Ovary (tissue), 9 donors: ENCODE data around the gene CSRP1. TPM values are rescaled to one million over a fixed set of nuclear protein-coding genes. Genes with fewer than 3 reads are reported as not detected.
"Not testable (repeated sequence)": the region's sequence is repeated elsewhere in the genome, so short reads cannot be mapped to it uniquely, and the experiment has no call there.

Experiments
- DNase-seq, 5 donors: peaks; one replicate each; pipeline ENCODE4 v3.0.0-alpha.2; 2019 to 2020
- H3K27ac ChIP-seq, 2 donors: fragments of 200-600 bp; one replicate each; pipeline versions ENCODE4 v1.5.1 to v1.8.0; 2019 to 2022
- H3K27me3 ChIP-seq: fragments of 200-600 bp; one replicate; pipeline ENCODE4 v1.8.0; 2022
- H3K36me3 ChIP-seq: fragments of 200-600 bp; sonication (generic); one replicate; pipeline ENCODE4 v1.5.1; 2019
- H3K4me1 ChIP-seq: one replicate; pipeline ENCODE4 v1.8.1; 2013; ENCODE audit warnings: mild to moderate bottlenecking, moderate library complexity; ENCODE audit not compliant: insufficient read depth
- H3K4me3 ChIP-seq: fragments of 200-600 bp; sonication (generic); one replicate; pipeline ENCODE4 v1.5.1; 2017
- H3K9me3 ChIP-seq, 2 donors: fragments of 200-600 bp in 1 of 2; sonication (generic) in 1 of 2; one replicate each; pipeline versions ENCODE4 v1.5.1 to v1.8.1; 2013 to 2019; ENCODE audit warnings: mild to moderate bottlenecking in 1 of 2, moderate library complexity in 1 of 2
- CTCF ChIP-seq, 3 donors: fragments of 450-650 bp in 2 of 3; fragments of 200-600 bp in 1 of 3; IDR thresholded peaks; one replicate each; pipeline versions ENCODE4 v1.5.1 to v1.8.0; 2016 to 2022; ENCODE audit warnings: antibody characterized with exemption in 3 of 3, mild to moderate bottlenecking in 1 of 3
- EP300 ChIP-seq: sonication (generic); formaldehyde crosslinking; IDR thresholded peaks from one replicate; pipeline ENCODE4 v1.6.1; 2017; ENCODE audit warnings: antibody characterized with exemption
- POLR2A ChIP-seq: fragments of 450-650 bp; IDR thresholded peaks from one replicate; pipeline ENCODE4 v1.6.1; 2017; ENCODE audit warnings: antibody characterized with exemption, mild to moderate bottlenecking, moderate library complexity
- whole genome bisulfite sequencing, 3 donors: extraction: QIAGEN DNeasy Blood & Tissue Kit in 1 of 3; methylation state at CpG; one replicate each; pipeline versions ENCODE4 v1.1.5 to v1.1.7; 2013 to 2017; 5-methylcytosine and 5-hydroxymethylcytosine counted together
- intact Hi-C, 4 donors: fragments of 100-400 bp; cut with DNase I; formaldehyde crosslinking; loops; one replicate each; pipeline versions ENCODE4 v1.11.0 to v1.15.1; 2022 to 2023
- polyA plus RNA-seq, 2 donors: library from polyadenylated mRNA; stranded (reverse); fragments of 200-250 nt in 1 of 2; fragments of 350-450 nt in 1 of 2; fragmentation: Illumina TruSeq in 1 of 2; extraction: RNeasy Lipid Tissue Mini Kit (QIAGEN cat#74804) in 1 of 2; gene quantifications; one replicate each; pipeline ENCODE4 v1.2.3, GENCODE V29; 2013 to 2014
- total RNA-seq, 7 donors: library from RNA; depleted of rRNA in 2 of 7; stranded (reverse); fragments of >200 nt in 2 of 7; fragmentation: NEBNext Ultra II Directional in 3 of 7; extraction: Animal tissue kit (Norgen Biotek cat#: 25700) in 3 of 7; gene quantifications; one replicate each; pipeline versions ENCODE4 v1.1.0 to v1.2.4, GENCODE V29; 2016 to 2023
- donor health status: DM: no; HTN: no; CAD: no; lungs with moderate emphysema.
- donor health status: DM: no; HTN: no; CAD: no.
- donor health status: Bipolar disorder and iron deficiency.
- donor health status: DM: yes; HTN: yes; CAD: no.
- donor health status: DM: no; HTN: no; CAD: no.
- donor health status: DM: yes; HTN: yes; CAD: no.

The CSRP1 gene
- total and polyA plus RNA-seq, 9 donors, result 205 to 783 (median 274) TPM

- Histone ChIP-seq H3K27me3 (no peaks in the 10 kb centered on the region), H3K4me1 (no peaks in the 10 kb centered on the region), H3K36me3 (no peaks in the 10 kb centered on the region), H3K27ac (no peak overlapping the region), H3K9me3 (no peaks in the 10 kb centered on the region), H3K4me3 (no peak overlapping the region)
- 83 to 89% (median 85%) methylated on average over 8 of the region's 8 CpGs for WGBS, 3 donors
- no peak for DNase-seq
- intact Hi-C loops, result no loop called here
- TF ChIP-seq EP300 (no peak), POLR2A (no peak), CTCF (IDR thresholded peaks at IDR 0.05) (no peak)
Measured at GRCh38 chr1:201553496-201554189, 46.7 kb upstream of the CSRP1 start.

GRCh38 chr1:201552941-201553351, 46.0 kb upstream of the CSRP1 start:
- Histone ChIP-seq H3K9me3 (no peaks in the 10 kb centered on the region), H3K4me3 (no peak overlapping the region), H3K27me3 (no peaks in the 10 kb centered on the region), H3K36me3 (no peaks in the 10 kb centered on the region), H3K27ac (no peak overlapping the region), H3K4me1 (no peaks in the 10 kb centered on the region)
- 76 to 84% (median 76%) methylated on average over 5 of the region's 5 CpGs for WGBS, 3 donors
- intact Hi-C loops, result no loop called here
- no peak for DNase-seq
- no peak for TF ChIP-seq CTCF (IDR thresholded peaks at IDR 0.05)
- no peak for TF ChIP-seq POLR2A
- no peak for TF ChIP-seq EP300

- TF ChIP-seq POLR2A, result no peak
- no peak for TF ChIP-seq CTCF (IDR thresholded peaks at IDR 0.05)
- TF ChIP-seq EP300, result no peak
- DNase-seq, result no peak
- H3K27ac ChIP-seq, result no peak overlapping the region
- no peaks in the 10 kb centered on the region for H3K36me3 ChIP-seq
- H3K4me1 ChIP-seq, result no peaks in the 10 kb centered on the region
- intact Hi-C loops, result no loop called here
- no peak overlapping the region for H3K4me3 ChIP-seq
- 83 to 92% (median 89%) methylated on average over 12 of the region's 12 CpGs for WGBS, 3 donors
- H3K27me3 ChIP-seq, result no peaks in the 10 kb centered on the region
- H3K9me3 ChIP-seq, result no peaks in the 10 kb centered on the region
Measured at GRCh38 chr1:201551877-201552731, 45.2 kb upstream of the CSRP1 start.

- Histone ChIP-seq H3K4me1 (no peaks in the 10 kb centered on the region), H3K27me3 (no peaks in the 10 kb centered on the region), H3K9me3 (no peaks in the 10 kb centered on the region), H3K27ac (no peak overlapping the region), H3K36me3 (no peaks in the 10 kb centered on the region), H3K4me3 (no peak overlapping the region)
- TF ChIP-seq POLR2A, result no peak
- no peak for TF ChIP-seq EP300
- TF ChIP-seq CTCF (IDR thresholded peaks at IDR 0.05), result no peak
- WGBS, 3 donors, result 87 to 92% (median 89%) methylated on average over 3 of the region's 3 CpGs
- intact Hi-C loops, result no loop called here
- no peak for DNase-seq
Measured at GRCh38 chr1:201551096-201551495, 44.2 kb upstream of the CSRP1 start.

DNA sequence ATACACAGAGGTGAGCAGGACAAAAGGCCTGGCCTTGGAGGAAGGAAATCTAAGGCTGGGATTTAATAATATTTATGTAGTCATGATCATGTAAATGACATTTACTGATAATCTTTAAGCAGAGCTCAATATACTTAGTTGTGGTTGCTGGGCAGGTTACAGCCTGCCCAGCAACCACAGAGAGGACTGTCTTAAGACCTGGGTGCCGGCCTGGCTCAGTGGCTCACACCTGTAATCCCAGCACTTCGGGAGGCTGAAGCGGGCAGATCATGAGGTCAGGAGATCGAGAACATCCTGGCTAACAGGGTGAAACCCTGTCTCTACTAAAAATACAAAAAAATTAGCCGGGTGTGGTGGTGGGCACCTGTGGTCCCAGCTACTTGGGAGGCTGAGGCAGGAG, 42.6 kb upstream of the CSRP1 start:
- not testable (repeated sequence) for H3K4me3 ChIP-seq, H3K36me3 ChIP-seq, DNase-seq, H3K9me3 ChIP-seq, H3K27me3 ChIP-seq, H3K27ac ChIP-seq, H3K4me1 ChIP-seq
- WGBS, 3 donors, result 94 to 96% (median 95%) methylated on average over 5 of the region's 5 CpGs
- intact Hi-C loops, result loop anchor here in 1 of 4 donors (10.0 kb wide), 1 partner anchor 925 kb away; no protein-coding TSS in a partner anchor
